Duodenal mucosa (tissue), 2 donors: ENCODE measurements around the gene BMERB1.

Experiments used
- H3K27ac ChIP-seq: one replicate; pipeline ENCODE4 v1.7.0; 2013; ENCODE audit warnings: low read depth, low read length
- H3K27me3 ChIP-seq, 2 donors: one replicate each; pipeline ENCODE4 v1.7.0; 2013; ENCODE audit warnings: low read length in 2 of 2, control low read depth in 1 of 2; ENCODE audit not compliant: insufficient read depth in 2 of 2, control insufficient read depth in 1 of 2
- H3K36me3 ChIP-seq, 2 donors: one replicate each; pipeline ENCODE4 v1.7.0; 2013; ENCODE audit warnings: low read length in 2 of 2, control low read depth in 1 of 2; ENCODE audit not compliant: insufficient read depth in 2 of 2, control insufficient read depth in 1 of 2
- H3K4me1 ChIP-seq, 2 donors: one replicate each; pipeline ENCODE4 v1.7.0; 2013; ENCODE audit warnings: low read length in 2 of 2, control low read depth in 1 of 2; ENCODE audit not compliant: insufficient read depth in 2 of 2, control insufficient read depth in 1 of 2
- H3K4me3 ChIP-seq, 2 donors: one replicate each; pipeline ENCODE4 v1.7.0; 2013; ENCODE audit warnings: low read length in 2 of 2, low read depth in 1 of 2
- H3K9ac ChIP-seq, 2 donors: one replicate each; pipeline ENCODE4 v1.7.0; 2013; ENCODE audit warnings: low read length in 2 of 2, low read depth in 1 of 2
- H3K9me3 ChIP-seq, 2 donors: one replicate each; pipeline ENCODE4 v1.7.0; 2013; ENCODE audit warnings: low read length in 2 of 2, control low read depth in 1 of 2; ENCODE audit not compliant: control insufficient read depth in 1 of 2

The BMERB1 gene

GRCh38 chr16:15518381-15519351 lies 84.3 kb downstream of the BMERB1 start:
- H3K9ac ChIP-seq, result no peak overlapping the region
- no peaks in the 10 kb centered on the region for H3K27me3 ChIP-seq
- no peaks in the 10 kb centered on the region for H3K36me3 ChIP-seq
- H3K27ac ChIP-seq, result no peak overlapping the region
- no peak overlapping the region for H3K4me3 ChIP-seq
- H3K9me3 ChIP-seq, result no peaks in the 10 kb centered on the region
- H3K4me1 ChIP-seq, result peaks cover 3 to 7% of the 10 kb centered on the region in 2 donors

- H3K4me1 ChIP-seq, result peaks cover 3 to 7% of the 10 kb centered on the region in 2 donors
- H3K27me3 ChIP-seq, result no peaks in the 10 kb centered on the region
- H3K36me3 ChIP-seq, result no peaks in the 10 kb centered on the region
- no peak overlapping the region for H3K4me3 ChIP-seq
- no peak overlapping the region for H3K9ac ChIP-seq
- no peak overlapping the region for H3K27ac ChIP-seq
- no peaks in the 10 kb centered on the region for H3K9me3 ChIP-seq
Observed at GRCh38 chr16:15519790-15520189, 85.4 kb downstream of the BMERB1 start.

- H3K27ac ChIP-seq, result no peak overlapping the region
- H3K36me3 ChIP-seq, result no peaks in the 10 kb centered on the region
- no peaks in the 10 kb centered on the region for H3K27me3 ChIP-seq
- no peak overlapping the region for H3K4me3 ChIP-seq
- H3K9me3 ChIP-seq, result no peaks in the 10 kb centered on the region
- peaks cover 3 to 7% of the 10 kb centered on the region in 2 donors for H3K4me1 ChIP-seq
- no peak overlapping the region for H3K9ac ChIP-seq
Observed at GRCh38 chr16:15521390-15521757, 87.0 kb downstream of the BMERB1 start.

- H3K9me3 ChIP-seq, result no peaks in the 10 kb centered on the region
- H3K4me3 ChIP-seq, result no peak overlapping the region
- no peaks in the 10 kb centered on the region for H3K36me3 ChIP-seq
- H3K27me3 ChIP-seq, result no peaks in the 10 kb centered on the region
- no peak overlapping the region for H3K27ac ChIP-seq
- H3K9ac ChIP-seq, result no peak overlapping the region
- H3K4me1 ChIP-seq, result peaks cover 3 to 7% of the 10 kb centered on the region in 2 donors
Observed at GRCh38 chr16:15521758-15522509, 87.5 kb downstream of the BMERB1 start.

GRCh38 chr16:15523092-15523541 lies 88.7 kb downstream of the BMERB1 start:
- H3K9me3 ChIP-seq, result no peaks in the 10 kb centered on the region
- H3K4me1 ChIP-seq, result peaks cover 3 to 7% of the 10 kb centered on the region in 2 donors
- H3K9ac ChIP-seq, result no peak overlapping the region
- no peak overlapping the region for H3K27ac ChIP-seq
- no peaks in the 10 kb centered on the region for H3K36me3 ChIP-seq
- peak overlapping the region in 1 of 2 donors; percentile 24 for H3K4me3 ChIP-seq
- no peaks in the 10 kb centered on the region for H3K27me3 ChIP-seq

- no peak overlapping the region for H3K27ac ChIP-seq
- H3K4me1 ChIP-seq, result peaks cover 3 to 7% of the 10 kb centered on the region in 2 donors
- H3K4me3 ChIP-seq, result no peak overlapping the region
- H3K9me3 ChIP-seq, result no peaks in the 10 kb centered on the region
- no peak overlapping the region for H3K9ac ChIP-seq
- no peaks in the 10 kb centered on the region for H3K36me3 ChIP-seq
- H3K27me3 ChIP-seq, result no peaks in the 10 kb centered on the region
Observed at GRCh38 chr16:15523939-15524338, 89.6 kb downstream of the BMERB1 start.

- H3K4me3 ChIP-seq, result no peak overlapping the region
- H3K4me1 ChIP-seq, result peaks cover 3 to 7% of the 10 kb centered on the region in 2 donors
- H3K9me3 ChIP-seq, result no peaks in the 10 kb centered on the region
- H3K27me3 ChIP-seq, result no peaks in the 10 kb centered on the region
- H3K36me3 ChIP-seq, result no peaks in the 10 kb centered on the region
- no peak overlapping the region for H3K27ac ChIP-seq
- no peak overlapping the region for H3K9ac ChIP-seq
Observed at GRCh38 chr16:15524966-15525365, 90.6 kb downstream of the BMERB1 start.

GRCh38 chr16:15526097-15526496 lies 91.7 kb downstream of the BMERB1 start:
- no peaks in the 10 kb centered on the region for H3K36me3 ChIP-seq
- H3K27ac ChIP-seq, result no peak overlapping the region
- H3K9me3 ChIP-seq, result no peaks in the 10 kb centered on the region
- H3K4me1 ChIP-seq, result peaks cover 3 to 5% of the 10 kb centered on the region in 2 donors
- H3K27me3 ChIP-seq, result no peaks in the 10 kb centered on the region
- H3K9ac ChIP-seq, result no peak overlapping the region
- no peak overlapping the region for H3K4me3 ChIP-seq

GRCh38 chr16:15526731-15527130 lies 92.3 kb downstream of the BMERB1 start:
- Histone ChIP-seq H3K36me3 (no peaks in the 10 kb centered on the region), H3K27me3 (no peaks in the 10 kb centered on the region), H3K27ac (no peak overlapping the region), H3K9me3 (no peaks in the 10 kb centered on the region), H3K4me1 (no peaks in the 10 kb centered on the region), H3K4me3 (no peak overlapping the region), H3K9ac (no peak overlapping the region)

- Histone ChIP-seq H3K36me3 (no peaks in the 10 kb centered on the region), H3K27me3 (no peaks in the 10 kb centered on the region), H3K4me1 (no peaks in the 10 kb centered on the region), H3K4me3 (no peak overlapping the region), H3K9me3 (no peaks in the 10 kb centered on the region), H3K9ac (no peak overlapping the region), H3K27ac (no peak overlapping the region)
Observed at GRCh38 chr16:15529673-15530072, 95.3 kb downstream of the BMERB1 start.
